MM.1S (cell line): ENCODE measurements around the gene SGCD.

ENCODE experiments used
- DNase-seq: peaks from one replicate; pipeline ENCODE4 v3.0.0-alpha.2; 2015
- H2AFZ ChIP-seq: fragments of 300-600 bp; sonication (generic); 2 replicates; pipeline ENCODE4 v1.6.0; 2016; ENCODE audit warnings: antibody characterized with exemption, low read length
- H3F3A ChIP-seq: fragments of 300-600 bp; sonication (generic); 2 replicates; pipeline ENCODE4 v1.6.1; 2016; ENCODE audit warnings: mild to moderate bottlenecking, antibody characterized with exemption, low read length, moderate library complexity, mixed read lengths; ENCODE audit not compliant: insufficient read depth
- H3K27ac ChIP-seq: fragments of 300-600 bp; sonication (generic); 2 replicates; pipeline ENCODE4 v1.5.1; 2016; ENCODE audit warnings: mild to moderate bottlenecking, low read length
- H3K27me3 ChIP-seq: fragments of 300-600 bp; sonication (generic); replicated peaks from 2 replicates; pipeline ENCODE4 v1.6.0; 2016; ENCODE audit warnings: low read length; ENCODE audit not compliant: insufficient read depth
- H3K36me3 ChIP-seq: fragments of 300-600 bp; sonication (generic); replicated peaks from 2 replicates; pipeline ENCODE4 v1.6.1; 2016; ENCODE audit warnings: mild to moderate bottlenecking, low read length, mixed read lengths; ENCODE audit not compliant: insufficient read depth
- H3K4me1 ChIP-seq: fragments of 300-600 bp; sonication (generic); 2 replicates; pipeline ENCODE4 v1.6.1; 2016; ENCODE audit warnings: low read length, mixed read lengths
- H3K4me2 ChIP-seq: fragments of 300-600 bp; sonication (generic); 2 replicates; pipeline ENCODE4 v1.6.0; 2016; ENCODE audit warnings: low read depth, low read length
- H3K4me3 ChIP-seq: fragments of 300-600 bp; sonication (generic); 2 replicates; pipeline ENCODE4 v1.5.1; 2016; ENCODE audit warnings: low read length, mixed read lengths
- H3K79me2 ChIP-seq: fragments of 300-600 bp; sonication (generic); 2 replicates; pipeline ENCODE4 v1.6.1; 2016; ENCODE audit warnings: mixed run types, low read length, mixed read lengths
- H3K9ac ChIP-seq: fragments of 300-600 bp; sonication (generic); 2 replicates; pipeline ENCODE4 v1.6.1; 2016; ENCODE audit warnings: low read length, mixed read lengths
- H3K9me2 ChIP-seq: fragments of 300-600 bp; sonication (generic); replicated peaks from 2 replicates; pipeline ENCODE4 v1.6.1; 2016; ENCODE audit warnings: mild to moderate bottlenecking, low read length, mixed read lengths; ENCODE audit not compliant: insufficient read depth
- H3K9me3 ChIP-seq: fragments of 300-600 bp; sonication (generic); replicated peaks from 2 replicates; pipeline ENCODE4 v1.6.1; 2016; ENCODE audit warnings: mild to moderate bottlenecking, low read length, mixed read lengths; ENCODE audit not compliant: insufficient read depth
- H4K20me1 ChIP-seq: fragments of 300-600 bp; sonication (generic); 2 replicates; pipeline ENCODE4 v1.6.1; 2016; ENCODE audit warnings: mild to moderate bottlenecking, low read length, moderate library complexity, mixed read lengths; ENCODE audit not compliant: insufficient read depth
- EZH2 ChIP-seq: fragments of 300-600 bp; sonication (generic); optimal IDR thresholded peaks from 2 replicates; pipeline ENCODE3; 2017; ENCODE audit warnings: low read depth, mild to moderate bottlenecking, antibody characterized with exemption, low read length, mixed read lengths
- EZH2phosphoT487 ChIP-seq: fragments of 300-600 bp; sonication (generic); IDR thresholded peaks from 2 replicates; pipeline ENCODE4 v1.6.1; 2018; ENCODE audit warnings: antibody characterized with exemption, low read length
- TF ChIP-seq, protein P1 (sequence below): fragments of 300-600 bp; sonication (generic); IDR thresholded peaks from 2 replicates; pipeline ENCODE4 v1.5.1; 2016; ENCODE audit warnings: antibody characterized with exemption, low read length, mixed read lengths

SGCD gene

DNA sequence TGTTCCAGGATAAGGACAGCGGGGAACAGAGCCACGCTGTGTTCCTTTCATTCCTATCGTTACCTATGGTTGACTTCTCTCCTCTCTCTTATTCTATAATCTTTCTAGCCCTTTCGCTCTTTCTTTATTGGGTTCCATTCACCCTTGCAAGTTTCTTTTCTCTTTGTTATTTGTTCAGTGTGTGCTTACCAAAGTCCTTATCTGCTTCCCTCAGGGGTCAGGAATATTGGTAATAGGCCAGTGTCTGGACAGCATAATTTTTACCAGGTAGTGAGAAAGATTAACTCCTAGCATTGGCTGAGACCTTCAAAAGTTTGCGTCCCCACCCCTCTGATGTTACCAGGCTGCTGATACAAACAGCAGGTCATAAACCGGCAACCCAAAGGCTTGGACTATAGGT lies 4.9 kb downstream of the SGCD start:
- Histone ChIP-seq H3K4me1 (no peaks in the 10 kb centered on the region), H2AFZ (no peak overlapping the region), H3K9ac (no peak overlapping the region), H4K20me1 (no peaks in the 10 kb centered on the region), H3K36me3 (no peaks in the 10 kb centered on the region), H3K79me2 (no peaks in the 10 kb centered on the region), H3K9me3 (no peaks in the 10 kb centered on the region), H3K27me3 (no peaks in the 10 kb centered on the region), H3K27ac (no peak overlapping the region), H3K4me3 (no peak overlapping the region), H3F3A (no peaks in the 10 kb centered on the region), H3K4me2 (no peak overlapping the region), H3K9me2 (no peaks in the 10 kb centered on the region)
- DNase-seq = no peak
- TF ChIP-seq, protein P1, sequence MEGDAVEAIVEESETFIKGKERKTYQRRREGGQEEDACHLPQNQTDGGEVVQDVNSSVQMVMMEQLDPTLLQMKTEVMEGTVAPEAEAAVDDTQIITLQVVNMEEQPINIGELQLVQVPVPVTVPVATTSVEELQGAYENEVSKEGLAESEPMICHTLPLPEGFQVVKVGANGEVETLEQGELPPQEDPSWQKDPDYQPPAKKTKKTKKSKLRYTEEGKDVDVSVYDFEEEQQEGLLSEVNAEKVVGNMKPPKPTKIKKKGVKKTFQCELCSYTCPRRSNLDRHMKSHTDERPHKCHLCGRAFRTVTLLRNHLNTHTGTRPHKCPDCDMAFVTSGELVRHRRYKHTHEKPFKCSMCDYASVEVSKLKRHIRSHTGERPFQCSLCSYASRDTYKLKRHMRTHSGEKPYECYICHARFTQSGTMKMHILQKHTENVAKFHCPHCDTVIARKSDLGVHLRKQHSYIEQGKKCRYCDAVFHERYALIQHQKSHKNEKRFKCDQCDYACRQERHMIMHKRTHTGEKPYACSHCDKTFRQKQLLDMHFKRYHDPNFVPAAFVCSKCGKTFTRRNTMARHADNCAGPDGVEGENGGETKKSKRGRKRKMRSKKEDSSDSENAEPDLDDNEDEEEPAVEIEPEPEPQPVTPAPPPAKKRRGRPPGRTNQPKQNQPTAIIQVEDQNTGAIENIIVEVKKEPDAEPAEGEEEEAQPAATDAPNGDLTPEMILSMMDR = no peak
- TF ChIP-seq EZH2phosphoT487 = no peak
- no peak for TF ChIP-seq EZH2

DNA sequence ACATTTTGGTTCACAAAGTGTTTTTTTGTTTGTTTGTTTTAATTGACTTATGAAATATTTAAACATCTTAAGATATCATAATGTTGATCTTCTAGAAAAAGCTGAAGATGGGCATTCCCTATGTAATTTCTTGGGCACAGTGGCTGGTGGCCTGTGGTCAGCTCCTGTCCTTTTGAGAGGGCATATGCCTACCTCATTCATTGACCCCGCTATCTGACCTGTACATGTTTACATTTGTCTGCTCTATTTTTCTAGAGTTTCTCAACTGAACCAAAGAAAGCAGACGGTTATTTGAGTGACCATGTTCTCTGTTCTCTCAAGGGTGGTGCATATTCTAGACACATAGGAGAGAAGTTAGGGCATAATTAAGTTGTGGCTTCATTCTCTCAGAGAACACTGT lies 5.3 kb downstream of the SGCD start:
- no peak overlapping the region for H3K4me3 ChIP-seq
- TF ChIP-seq, protein P1 = no peak
- no peak for TF ChIP-seq EZH2phosphoT487
- TF ChIP-seq EZH2 = no peak
- DNase-seq = no peak
- no peaks in the 10 kb centered on the region for H3K9me3 ChIP-seq
- H3K79me2 ChIP-seq = no peaks in the 10 kb centered on the region
- no peak overlapping the region for H2AFZ ChIP-seq
- no peak overlapping the region for H3K27ac ChIP-seq
- no peaks in the 10 kb centered on the region for H3K4me1 ChIP-seq
- no peaks in the 10 kb centered on the region for H3K36me3 ChIP-seq
- H3K9ac ChIP-seq = no peak overlapping the region
- H4K20me1 ChIP-seq = no peaks in the 10 kb centered on the region
- H3K9me2 ChIP-seq = no peaks in the 10 kb centered on the region
- no peaks in the 10 kb centered on the region for H3K27me3 ChIP-seq
- no peaks in the 10 kb centered on the region for H3F3A ChIP-seq
- H3K4me2 ChIP-seq = no peak overlapping the region

DNA sequence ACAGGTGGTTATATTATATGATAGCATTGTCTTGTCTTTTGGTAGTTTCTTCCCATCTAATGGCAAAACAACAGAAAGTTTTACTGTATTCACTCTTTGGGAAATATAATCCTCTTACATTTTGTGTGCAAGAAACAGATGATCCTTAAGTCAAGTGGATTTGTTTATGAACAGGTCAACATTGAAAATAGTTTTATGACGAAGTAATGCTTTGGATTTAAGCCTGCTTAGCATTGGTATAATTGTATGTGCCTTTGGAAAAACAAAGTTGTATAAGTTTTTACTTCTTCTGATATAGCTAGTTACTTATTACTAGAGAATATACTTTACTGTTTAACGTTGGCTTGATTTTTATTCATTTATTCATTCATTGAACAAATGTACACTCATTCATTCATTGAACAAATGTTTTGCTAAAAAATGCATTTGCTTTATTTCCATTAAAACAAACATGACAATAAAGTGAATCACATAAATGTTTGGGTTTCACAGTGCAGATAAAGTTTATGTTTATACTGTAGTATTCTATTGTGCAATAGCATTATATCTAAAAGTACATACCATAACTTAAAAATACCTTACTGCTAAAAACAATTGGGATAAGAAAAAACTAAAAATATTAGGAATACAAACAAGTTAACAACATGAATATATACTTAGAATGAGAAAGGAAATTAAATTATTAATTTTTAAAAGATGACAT lies 12.3 kb downstream of the SGCD start:
- no peak for DNase-seq
- H3K4me1 ChIP-seq = no peaks in the 10 kb centered on the region
- no peak overlapping the region for H3K27ac ChIP-seq
- H3K36me3 ChIP-seq = no peaks in the 10 kb centered on the region
- H3K4me2 ChIP-seq = no peak overlapping the region
- H3K27me3 ChIP-seq = no peaks in the 10 kb centered on the region
- H3K4me3 ChIP-seq = no peak overlapping the region
- H3K9ac ChIP-seq = no peak overlapping the region
- H3F3A ChIP-seq = no peaks in the 10 kb centered on the region
- no peak overlapping the region for H2AFZ ChIP-seq
- no peaks in the 10 kb centered on the region for H3K9me2 ChIP-seq
- TF ChIP-seq, protein P1 = no peak
- H3K79me2 ChIP-seq = no peaks in the 10 kb centered on the region
- H3K9me3 ChIP-seq = no peaks in the 10 kb centered on the region
- H4K20me1 ChIP-seq = no peaks in the 10 kb centered on the region
